HG03280 (cell line): ENCODE results near the gene IL27RA.

Experiments used
- ATAC-seq: cut with Tn5 transposase; IDR thresholded peaks from one replicate; pipeline ENCODE4 v1.9.1; 2021; ENCODE audit warnings: mild to moderate bottlenecking, moderate library complexity; ENCODE audit not compliant: unreplicated experiment

IL27RA gene

GRCh38 chr19:14082675-14082960 lies 51.1 kb downstream of the IL27RA start:
- ATAC-seq = no peak

GRCh38 chr19:14085309-14085995 lies 53.9 kb downstream of the IL27RA start, which contains the start of gene C19orf67:
Gene C19orf67 (minus strand): TSS chr19:14085783. CDS start chr19:14085627, 156 bp downstream.
- ATAC-seq = no peak

- ATAC-seq = no peak
These were observed 54.5 kb downstream of the IL27RA start for GRCh38 chr19:14086098-14086497.

- ATAC-seq = no peak
These were observed 57.3 kb downstream of the IL27RA start for GRCh38 chr19:14088634-14089411.

GRCh38 chr19:14089412-14089661 lies 57.8 kb downstream of the IL27RA start:
- no peak for ATAC-seq

- ATAC-seq = no peak
These were observed 58.3 kb downstream of the IL27RA start for GRCh38 chr19:14089662-14090508.

- peak; percentile 42 for ATAC-seq
These were observed 59.0 kb downstream of the IL27RA start, which contains the start of gene SAMD1 for GRCh38 chr19:14090509-14091080. Gene SAMD1 (minus strand): TSS chr19:14090751.

GRCh38 chr19:14091081-14091812 lies 59.7 kb downstream of the IL27RA start:
- ATAC-seq = peak; percentile 58

- ATAC-seq = peak; percentile 13
These were observed 60.4 kb downstream of the IL27RA start for GRCh38 chr19:14091813-14092462.

GRCh38 chr19:14093117-14093823 lies 61.7 kb downstream of the IL27RA start:
- no peak for ATAC-seq

- no peak for ATAC-seq
These were observed 63.3 kb downstream of the IL27RA start for GRCh38 chr19:14094854-14095253.

- ATAC-seq = no peak
These were observed 64.9 kb downstream of the IL27RA start for GRCh38 chr19:14096272-14096992.

- no peak for ATAC-seq
These were observed 66.1 kb downstream of the IL27RA start for GRCh38 chr19:14097532-14098151.

- no peak for ATAC-seq
These were observed 69.5 kb downstream of the IL27RA start for GRCh38 chr19:14101003-14101545.

GRCh38 chr19:14102102-14102696 lies 70.6 kb downstream of the IL27RA start:
- ATAC-seq = no peak

GRCh38 chr19:14102756-14103155 lies 71.2 kb downstream of the IL27RA start:
- no peak for ATAC-seq
